Gastrocnemius medialis (tissue), 4 donors: ENCODE data around the gene RHNO1.

Experiments used
- CTCF ChIP-seq, 5 experiments: fragments of 450-650 bp in 3 of 5; fragments of 200-600 bp in 2 of 5; sonication (generic) in 2 of 5; IDR thresholded peaks in 4 of 5; conservative IDR thresholded peaks in 1 of 5; 1 replicate in 4 of 5; 2 replicates in 1 of 5; pipeline ENCODE4 v1.5.1; 2016 to 2019; ENCODE audit warnings: antibody characterized with exemption in 5 of 5, mild to moderate bottlenecking in 3 of 5, moderate library complexity in 3 of 5
- POLR2A ChIP-seq, 2 donors: fragments of 450-650 bp; IDR thresholded peaks; one replicate each; pipeline ENCODE4 v1.6.1; 2017; ENCODE audit warnings: antibody characterized with exemption in 2 of 2, mild to moderate bottlenecking in 2 of 2, moderate library complexity in 2 of 2

- TF ChIP-seq CTCF (IDR thresholded peaks at IDR 0.05 in 4 of 5, conservative IDR thresholded peaks at IDR 0.05 in 1 of 5) (no peak), POLR2A (IDR thresholded peaks at IDR 0.05) (no peak)
Observed at GRCh38 chr12:2841056-2841650, 35.9 kb upstream of the RHNO1 start.
